DMS 273 treated with DMSO at 0.1 percent for 48 hours (cell line): ENCODE measurements around the gene PLCZ1.
"Not testable (repeated sequence)": the region's sequence is repeated elsewhere in the genome, so short reads cannot be mapped to it uniquely, and the experiment has no call there.

Experiments
- DNase-seq: peaks from one replicate; lab custom pipeline; 2025; lab: John Stamatoyannopoulos, UW

PLCZ1 gene

DNA sequence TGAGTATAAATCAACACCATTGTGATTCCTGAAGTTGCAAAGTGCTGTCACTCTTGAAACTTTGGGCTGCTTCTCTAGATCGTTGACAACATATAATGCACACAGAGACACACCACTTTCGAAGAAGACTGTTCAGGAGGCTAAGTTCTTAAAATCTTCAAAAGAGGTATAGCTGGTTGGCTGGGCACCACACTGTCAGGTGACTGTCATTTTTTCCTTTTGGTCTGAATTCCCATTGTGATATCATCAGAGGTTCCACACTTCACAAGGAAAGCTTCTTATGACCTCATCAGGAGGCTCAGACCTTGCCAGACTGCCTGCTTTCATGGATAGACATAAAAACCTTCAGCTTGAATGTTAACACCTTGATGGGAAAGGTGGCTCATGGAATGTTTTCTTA lies at the start of gene PLCZ1, which contains the start of gene CAPZA3:
TSS of gene PLCZ1 (minus strand) at position 194 of the 400 bp plus-strand sequence. CDS start 641 bp downstream, outside the sequence.
TSS of gene CAPZA3 (plus strand) at position 301 of the 400 bp plus-strand sequence. CDS start 150 bp downstream, outside the sequence.
- no peak for DNase-seq

DNA sequence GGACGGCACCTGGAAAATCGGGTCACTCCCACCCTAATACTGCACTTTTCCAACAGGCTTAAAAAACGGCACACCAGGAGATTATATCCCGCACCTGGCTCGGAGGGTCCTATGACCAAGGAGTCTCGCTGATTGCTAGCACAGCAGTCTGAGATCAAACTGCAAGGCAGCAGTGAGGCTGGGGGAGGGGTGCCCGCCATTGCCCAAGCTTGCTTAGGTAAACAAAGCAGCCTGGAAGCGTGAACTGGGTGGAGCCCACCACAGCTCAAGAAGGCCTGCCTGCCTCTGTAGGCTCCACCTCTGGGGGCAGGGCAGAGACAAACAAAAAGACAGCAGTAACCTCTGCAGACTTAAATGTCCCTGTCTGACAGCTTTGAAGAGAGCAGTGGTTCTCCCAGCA lies 47.7 kb upstream of the PLCZ1 start:
- not testable (repeated sequence) for DNase-seq

GRCh38 chr12:18782827-18783226 lies 45.0 kb upstream of the PLCZ1 start:
- no peak for DNase-seq

DNA sequence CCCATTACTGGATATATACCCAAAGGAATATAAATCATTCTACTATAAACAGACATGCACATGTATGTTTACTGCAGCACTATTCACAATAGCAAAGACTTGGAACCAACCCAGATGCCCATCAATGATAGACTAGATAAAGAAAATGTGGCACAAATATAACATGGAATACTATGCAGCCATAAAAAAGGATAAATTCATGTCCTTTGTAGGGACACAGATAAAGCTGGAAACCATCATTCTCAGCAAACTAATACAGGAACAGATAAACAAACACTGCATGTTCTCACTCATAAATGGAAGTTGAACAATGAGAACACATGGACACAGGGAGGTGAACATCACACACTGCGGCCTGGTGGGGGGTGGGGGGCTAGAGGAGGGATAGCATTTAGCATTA lies 28.7 kb upstream of the PLCZ1 start:
- not testable (repeated sequence) for DNase-seq

GRCh38 chr12:18755341-18755740 lies 17.5 kb upstream of the PLCZ1 start:
- no peak for DNase-seq

- DNase-seq = no peak
Observed at GRCh38 chr12:18754124-18754707, 16.4 kb upstream of the PLCZ1 start.

DNA sequence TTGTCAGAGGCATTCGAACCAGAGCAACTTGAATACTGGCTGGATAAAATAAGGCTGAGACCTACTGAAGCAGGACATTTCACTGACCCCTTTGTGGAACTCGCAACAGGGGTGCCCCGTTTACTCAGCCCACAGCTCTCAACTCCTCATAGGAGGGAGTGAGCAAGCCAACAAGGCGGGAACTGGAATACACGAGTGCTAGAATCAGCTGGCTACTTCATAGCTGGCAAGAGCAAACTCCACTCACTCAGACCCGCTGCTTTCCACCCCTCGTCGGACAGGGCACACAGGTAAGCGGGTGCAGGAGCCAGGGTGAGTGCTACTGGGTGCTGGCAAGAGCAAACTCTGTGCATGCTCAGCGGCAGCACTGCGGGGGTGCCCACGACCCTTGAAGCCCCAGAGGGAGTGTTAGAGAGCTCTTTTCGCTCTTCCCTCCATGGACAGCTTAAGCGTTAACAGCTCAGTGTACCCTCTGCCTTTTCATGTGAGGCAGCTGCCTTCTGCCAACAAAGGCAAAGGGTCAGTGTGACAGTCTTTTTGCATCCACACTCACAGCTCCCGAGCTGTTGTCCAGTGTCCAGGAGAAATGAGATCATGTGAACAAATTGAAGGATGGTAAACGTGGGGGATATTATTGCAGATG lies 15.8 kb upstream of the PLCZ1 start:
- no peak for DNase-seq

DNA sequence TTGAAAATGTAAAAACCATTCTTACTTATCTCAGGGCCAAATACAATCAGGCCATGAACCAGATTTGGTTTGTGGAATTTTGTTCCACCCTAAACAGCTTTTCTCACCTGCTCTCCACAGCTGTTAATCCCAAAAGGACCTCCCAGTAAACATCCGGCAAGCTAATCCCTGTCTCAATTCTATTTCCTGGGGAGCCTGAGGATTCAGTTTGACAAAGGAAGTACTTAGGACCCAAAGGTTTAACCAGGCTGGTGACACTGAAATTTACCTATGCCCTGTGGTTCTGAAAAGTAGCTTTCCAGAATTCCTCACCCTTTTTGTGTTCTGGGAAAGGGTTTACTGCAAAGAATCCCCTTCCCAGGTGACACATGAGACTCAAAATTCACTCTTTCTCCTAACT lies 15.1 kb upstream of the PLCZ1 start:
- no peak for DNase-seq

GRCh38 chr12:18752280-18752920 lies 14.6 kb upstream of the PLCZ1 start:
- DNase-seq = no peak

DNA sequence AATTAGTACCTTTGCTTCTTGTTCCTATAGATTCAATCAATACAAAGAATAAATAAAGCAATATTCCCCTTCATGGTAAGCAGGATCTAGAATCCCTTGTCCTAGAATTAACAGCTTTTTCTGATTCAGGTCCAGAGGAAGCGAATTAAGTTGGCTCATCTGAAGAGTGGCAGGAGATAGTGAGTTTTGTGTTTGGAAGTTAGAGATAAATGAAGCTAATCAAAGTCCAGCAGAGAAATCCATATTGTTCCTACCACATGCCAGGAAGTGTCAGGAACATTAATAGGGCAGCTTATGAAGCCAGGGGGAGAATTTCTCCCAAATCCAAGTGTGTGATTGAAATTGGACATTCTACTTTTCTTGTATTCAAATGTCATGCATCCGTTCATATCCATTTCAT lies 14.1 kb upstream of the PLCZ1 start:
- DNase-seq = no peak

GRCh38 chr12:18750085-18750484 lies 12.3 kb upstream of the PLCZ1 start:
- DNase-seq = no peak

GRCh38 chr12:18749386-18749957 lies 11.7 kb upstream of the PLCZ1 start:
- DNase-seq = no peak

GRCh38 chr12:18747895-18748294 lies 10.1 kb upstream of the PLCZ1 start:
- DNase-seq = no peak

DNA sequence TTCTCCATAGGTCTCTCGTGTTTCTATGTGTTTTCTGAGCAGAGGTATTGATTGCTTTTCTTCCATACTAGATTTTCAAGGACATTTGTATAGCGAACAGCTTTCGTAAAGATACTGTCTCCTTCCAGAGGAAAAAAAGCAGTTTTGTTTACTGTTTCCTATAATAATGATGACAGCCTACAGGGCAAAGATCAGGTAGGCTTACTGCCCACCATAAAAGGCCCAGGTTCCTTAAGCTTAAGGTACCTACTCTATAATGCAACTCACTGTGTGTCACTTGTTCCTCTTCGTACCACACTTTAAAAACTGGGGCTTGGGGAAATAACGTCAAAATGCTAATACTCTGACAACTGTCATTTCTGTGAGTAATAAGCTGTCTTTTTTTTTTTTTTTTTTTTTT lies 6.7 kb downstream of the PLCZ1 start:
- no peak for DNase-seq

DNA sequence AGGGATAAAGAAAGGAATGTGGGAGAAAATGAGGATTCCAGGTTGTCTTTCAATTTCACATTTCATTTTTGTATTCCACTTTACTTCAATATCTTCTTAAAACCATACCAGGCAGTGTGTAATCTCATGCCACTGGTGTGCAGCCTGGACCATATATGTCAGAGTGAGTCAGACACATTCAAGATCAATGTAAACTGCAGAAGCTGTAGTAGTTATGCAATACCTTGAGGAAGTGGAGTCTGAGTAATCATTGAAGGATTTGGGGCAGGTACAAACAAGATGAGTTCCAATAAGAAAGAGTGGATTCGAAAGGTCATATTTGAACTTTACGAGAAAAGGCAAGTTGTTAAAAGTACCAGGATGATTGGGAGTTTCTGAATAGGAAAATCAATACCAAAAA lies 14.1 kb downstream of the PLCZ1 start:
- DNase-seq = no peak

GRCh38 chr12:18721452-18721851 lies 16.4 kb downstream of the PLCZ1 start:
- no peak for DNase-seq

- DNase-seq = no peak
Observed at GRCh38 chr12:18720690-18721089, 17.1 kb downstream of the PLCZ1 start.

DNA sequence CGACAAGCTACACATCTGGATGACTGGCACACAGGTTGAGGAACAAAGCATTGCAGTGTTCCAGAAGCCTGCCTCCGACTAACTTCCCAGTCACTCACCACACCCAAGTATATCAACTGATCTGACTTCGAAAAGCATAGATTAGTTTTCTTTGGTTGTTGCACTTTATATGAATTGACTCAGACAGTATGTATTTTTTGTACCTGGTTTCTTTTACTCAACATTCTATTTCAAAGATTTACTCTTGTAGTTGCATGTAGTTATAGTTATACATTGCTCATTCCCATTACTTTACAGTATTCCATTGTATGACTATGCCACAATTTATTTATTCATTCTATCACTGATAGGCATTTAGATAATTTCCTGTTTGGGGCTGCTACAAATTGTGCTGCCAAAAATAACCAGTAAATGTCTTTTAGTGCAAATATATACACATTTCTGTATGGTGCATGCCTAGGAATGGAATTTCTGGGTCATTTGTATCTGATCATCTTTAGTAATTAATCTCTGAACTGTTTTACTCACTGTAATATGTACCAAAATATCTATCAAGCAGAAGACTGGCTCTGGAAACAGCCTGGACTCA lies 17.8 kb downstream of the PLCZ1 start:
- no peak for DNase-seq

DNA sequence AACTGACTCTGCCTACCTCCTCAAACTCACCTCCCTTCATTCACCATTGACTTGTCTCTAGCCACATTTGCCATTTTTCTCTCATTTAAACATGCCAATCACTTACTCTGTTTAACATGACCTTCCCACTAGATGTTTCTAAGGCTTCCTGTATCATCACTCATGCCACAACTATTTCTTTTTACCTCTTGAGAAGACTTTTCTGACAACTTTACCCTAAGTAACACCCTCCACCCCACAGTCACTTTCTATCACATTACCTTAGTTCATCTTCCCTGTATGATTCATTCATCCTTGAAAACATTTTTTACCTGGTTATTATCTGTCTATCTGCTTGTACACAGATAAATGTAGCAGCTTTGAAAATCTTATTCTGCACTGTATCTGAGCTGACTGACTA lies 19.4 kb downstream of the PLCZ1 start:
- no peak for DNase-seq

DNA sequence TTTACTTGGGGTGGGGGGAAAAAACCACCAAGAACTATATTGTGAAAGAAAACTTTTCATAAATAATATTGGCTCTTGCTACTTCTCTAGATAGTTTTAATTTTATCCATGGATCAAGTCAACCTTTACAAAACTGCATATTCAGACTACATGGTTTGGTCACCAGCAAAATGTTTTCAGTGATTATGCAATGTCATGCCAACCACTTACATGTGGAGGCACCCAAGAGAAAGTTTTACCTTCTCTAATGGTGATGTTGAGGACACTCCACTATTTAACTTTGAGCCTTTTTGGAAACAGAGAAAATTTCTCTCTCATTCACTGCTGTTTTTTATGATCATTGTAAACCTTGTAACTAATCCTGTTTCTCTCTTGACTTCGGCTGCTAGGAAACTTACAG lies 21.6 kb downstream of the PLCZ1 start:
- no peak for DNase-seq

GRCh38 chr12:18706798-18707197 lies 31.0 kb downstream of the PLCZ1 start:
- DNase-seq = no peak

DNA sequence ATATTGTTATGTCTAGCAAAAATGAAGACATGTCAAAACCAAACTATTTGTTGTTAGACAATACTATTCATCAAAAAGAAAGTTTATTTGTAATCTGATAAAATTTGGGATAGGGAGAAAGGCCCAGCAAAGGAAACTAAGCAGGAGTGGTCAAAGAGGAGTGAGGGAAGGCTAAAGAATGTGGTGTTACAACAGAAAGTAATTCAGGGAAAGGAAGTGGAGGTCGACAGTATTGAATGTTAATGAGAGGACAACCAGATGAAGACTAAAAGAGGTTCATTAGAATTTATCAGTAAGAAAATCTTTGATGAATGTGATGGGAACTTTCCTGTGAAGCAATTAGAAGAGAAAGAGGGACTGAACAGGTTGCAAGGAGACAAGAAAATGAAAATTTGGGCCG lies 33.9 kb downstream of the PLCZ1 start:
- no peak for DNase-seq

- no peak for DNase-seq
Observed at GRCh38 chr12:18703321-18703720, 34.5 kb downstream of the PLCZ1 start.
